ENCODE results near the gene DLX1. TPM values are rescaled to one million over a fixed set of nuclear protein-coding genes. Genes with fewer than 3 reads are reported as not detected.

DLX1 gene
- total RNA-seq, 3 donors from 2014 or later = 0.29 TPM; not detected in 2

- intact Hi-C loops (cut with DNase I; ENCODE audit: low total_unique reads) = no loop called here
- Histone ChIP-seq H3K27me3 (peaks cover 29 to 100% of the 10 kb centered on the region in 2 donors), H3K27ac (no peak overlapping the region), H3K4me3 (peak overlapping the region in 1 of 3 donors; percentile 71), H3K9me3 (no peaks in the 10 kb centered on the region), H3K4me1 (peaks cover 16 to 26% of the 10 kb centered on the region in 2 donors), H3K36me3 (no peaks in the 10 kb centered on the region)
- no peak for DNase-seq (ENCODE audit: low spot score in 2 of 2)
- TF ChIP-seq POLR2AphosphoS5 (IDR thresholded peaks at IDR 0.05) (no peak), CTCF (IDR thresholded peaks at IDR 0.05) (no peak), POLR2A (IDR thresholded peaks at IDR 0.05) (no peak)
Observed at GRCh38 chr2:172100935-172101820, 15.9 kb downstream of the DLX1 start.

GRCh38 chr2:172101821-172102390, 16.6 kb downstream of the DLX1 start:
- H3K4me3 ChIP-seq = peak overlapping the region; percentile 44 to 71 (median 57)
- no peak for DNase-seq (ENCODE audit: low spot score in 2 of 2)
- peaks cover 27 to 100% of the 10 kb centered on the region in 2 donors for H3K27me3 ChIP-seq
- intact Hi-C loops (cut with DNase I; ENCODE audit: low total_unique reads) = no loop called here
- no peaks in the 10 kb centered on the region for H3K9me3 ChIP-seq
- H3K4me1 ChIP-seq = peaks cover 13 to 20% of the 10 kb centered on the region in 2 donors
- no peak overlapping the region for H3K27ac ChIP-seq
- H3K36me3 ChIP-seq = no peaks in the 10 kb centered on the region
- no peak for TF ChIP-seq POLR2A (IDR thresholded peaks at IDR 0.05)
- TF ChIP-seq CTCF (IDR thresholded peaks at IDR 0.05) = no peak
- TF ChIP-seq POLR2AphosphoS5 (IDR thresholded peaks at IDR 0.05) = no peak

- Histone ChIP-seq H3K9me3 (no peaks in the 10 kb centered on the region), H3K27me3 (peaks cover 29 to 99% of the 10 kb centered on the region in 2 donors), H3K4me3 (peak within 1 kb of the TSS; percentile 44 to 71 (median 57)), H3K4me1 (peaks cover 9 to 17% of the 10 kb centered on the region in 2 donors), H3K27ac (no peak within 1 kb of the TSS), H3K36me3 (no peaks in the 10 kb centered on the region)
- intact Hi-C loops (cut with DNase I; ENCODE audit: low total_unique reads) = no loop called here
- no peak for TF ChIP-seq POLR2AphosphoS5 (IDR thresholded peaks at IDR 0.05)
- TF ChIP-seq CTCF (IDR thresholded peaks at IDR 0.05) = no peak
- TF ChIP-seq POLR2A (IDR thresholded peaks at IDR 0.05) = no peak
- DNase-seq (ENCODE audit: low spot score in 2 of 2) = peak in 1 of 2 donors; percentile 50
Observed at GRCh38 chr2:172102391-172103359, 17.4 kb downstream of the DLX1 start, which contains the start of gene DLX2. Gene DLX2, minus strand, starts transcription at chr2:172102900. Its CDS starts 362 bp downstream, at chr2:172102538.

- Histone ChIP-seq H3K4me3 (peak overlapping the region in 2 of 3 donors; percentile 44 to 71), H3K27me3 (peaks cover 29 to 99% of the 10 kb centered on the region in 2 donors), H3K36me3 (no peaks in the 10 kb centered on the region), H3K9me3 (no peaks in the 10 kb centered on the region), H3K4me1 (peaks cover 9 to 17% of the 10 kb centered on the region in 2 donors), H3K27ac (no peak overlapping the region)
- DNase-seq (ENCODE audit: low spot score in 2 of 2) = peak; percentile 56 to 84
- TF ChIP-seq POLR2A (IDR thresholded peaks at IDR 0.05) (no peak), CTCF (IDR thresholded peaks at IDR 0.05) (peak in 2 of 3 donors; percentile 76 to 90), POLR2AphosphoS5 (IDR thresholded peaks at IDR 0.05) (peak in 1 of 3 donors; percentile 36)
- intact Hi-C loops (cut with DNase I; ENCODE audit: low total_unique reads) = no loop called here
Observed at GRCh38 chr2:172103471-172104272, 18.4 kb downstream of the DLX1 start.

Data from breast epithelium (tissue), 4 donors.